Activated T-cell treated with anti-CD3 and anti-CD28 coated beads, Interleukin-2, amount 50 U/mL, for 1 hour (primary cell): ENCODE data around the gene MRPS27.

Source experiments
- DNase-seq: peaks from one replicate; pipeline ENCODE4 v3.0.0-alpha.2; 2020

Gene MRPS27

GRCh38 chr5:72225741-72226140 lies 94.3 kb downstream of the MRPS27 start:
- DNase-seq, result no peak

DNA sequence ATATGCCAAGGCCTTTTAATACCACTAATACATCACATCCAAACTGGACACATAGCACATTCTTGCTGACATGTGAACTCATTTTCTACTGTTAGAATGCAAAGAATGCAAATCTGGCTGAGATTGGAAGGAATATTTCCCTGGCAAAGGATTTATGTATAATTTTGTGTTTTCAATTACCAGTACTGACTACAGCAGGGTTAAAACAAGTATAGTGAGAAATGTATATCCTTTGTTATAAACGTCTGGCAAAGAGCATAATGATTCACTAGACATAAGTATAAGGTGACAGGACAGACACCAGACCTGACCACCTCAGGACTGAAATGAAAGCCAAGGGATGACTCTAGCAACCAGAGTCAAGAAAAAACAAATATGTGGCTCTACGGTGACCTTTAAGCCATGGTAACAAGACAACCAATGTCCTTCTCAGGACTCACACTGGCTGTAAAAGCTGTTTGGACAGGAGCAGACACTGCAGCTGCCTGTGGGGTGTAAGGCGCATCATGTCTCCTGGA lies 95.0 kb downstream of the MRPS27 start:
- no peak for DNase-seq

- no peak for DNase-seq
Measured at GRCh38 chr5:72223371-72223770, 96.7 kb downstream of the MRPS27 start.

DNA sequence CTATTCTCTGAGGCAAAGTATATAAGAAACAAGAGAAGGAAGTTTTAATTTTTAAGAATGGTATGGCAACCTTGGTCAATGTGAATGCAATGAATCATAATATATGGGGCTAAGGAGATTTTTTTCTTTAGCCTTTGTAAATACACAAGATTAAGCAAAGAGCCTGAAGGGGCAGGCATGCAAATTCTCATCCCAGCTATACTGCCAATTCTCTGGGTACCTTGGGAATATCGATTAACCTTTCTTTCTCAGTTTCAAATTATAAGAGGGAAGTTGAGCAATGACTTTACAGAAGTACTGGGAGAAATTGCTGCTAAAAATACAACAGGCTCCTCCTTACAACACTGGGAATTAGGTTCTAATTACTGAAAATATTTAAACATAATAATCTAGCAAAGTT lies 97.5 kb downstream of the MRPS27 start:
- no peak for DNase-seq

- DNase-seq, result no peak
Measured at GRCh38 chr5:72221541-72221940, 98.5 kb downstream of the MRPS27 start.

- no peak for DNase-seq
Measured at GRCh38 chr5:72221099-72221498, 98.9 kb downstream of the MRPS27 start.

DNA sequence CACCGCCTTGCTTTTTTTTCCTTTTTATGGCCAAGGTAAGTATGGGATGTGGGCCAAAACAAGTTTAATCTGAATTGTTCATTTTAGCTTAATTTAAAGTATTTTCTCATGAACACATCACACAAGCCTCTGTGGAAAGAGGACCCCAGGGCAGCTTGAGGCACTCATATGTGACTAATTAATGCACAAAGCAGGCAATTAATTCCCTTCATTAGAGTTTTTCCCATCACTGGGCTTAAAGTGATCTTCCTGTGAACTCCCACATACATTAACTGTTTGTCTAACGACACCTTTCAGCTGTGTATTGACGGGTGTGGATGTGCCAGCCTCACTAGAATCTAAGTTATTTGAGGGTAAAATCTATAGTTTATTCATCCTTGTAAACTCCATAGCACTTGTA lies 103.3 kb downstream of the MRPS27 start:
- no peak for DNase-seq

DNA sequence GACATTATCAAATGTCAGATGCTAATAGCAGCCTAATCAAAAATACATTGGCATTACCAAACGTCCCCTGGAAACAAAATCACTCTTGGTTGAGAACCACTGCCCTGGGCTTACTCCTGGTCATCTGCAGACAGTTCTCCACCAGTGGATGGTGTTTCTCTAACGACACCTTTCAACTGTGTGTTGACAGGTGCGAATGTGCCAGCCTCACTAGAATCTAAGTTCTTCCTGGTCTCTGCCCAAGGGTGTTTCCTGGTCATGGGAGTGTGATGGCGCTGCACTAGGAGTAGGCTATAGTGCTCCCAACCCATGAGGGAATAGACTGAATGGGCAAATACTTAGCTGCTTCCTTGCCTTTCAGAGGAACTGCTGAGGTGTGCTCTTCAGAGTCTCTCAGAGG lies 105.9 kb downstream of the MRPS27 start:
- no peak for DNase-seq

DNA sequence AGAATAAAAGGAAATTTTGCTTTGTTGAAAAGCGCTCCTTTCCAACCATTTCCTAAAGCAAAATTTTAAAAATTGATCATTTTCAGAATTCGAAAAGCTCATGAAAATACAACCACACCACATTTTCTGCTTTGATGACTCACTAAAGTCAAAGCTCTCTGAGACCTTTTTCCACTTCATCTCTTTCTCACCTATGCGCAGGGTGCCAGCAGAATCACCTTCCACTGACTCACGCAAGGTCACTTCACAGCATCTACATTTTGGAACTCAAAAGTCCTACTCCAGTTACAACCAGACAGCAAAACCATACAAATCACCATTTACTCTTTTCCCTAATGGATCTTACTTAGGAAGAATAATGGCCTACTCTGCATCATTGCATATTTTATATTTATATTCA lies 106.6 kb downstream of the MRPS27 start:
- no peak for DNase-seq

GRCh38 chr5:72212171-72212570 lies 107.9 kb downstream of the MRPS27 start:
- no peak for DNase-seq

- no peak for DNase-seq
Measured at GRCh38 chr5:72210888-72211678, 109.0 kb downstream of the MRPS27 start.

DNA sequence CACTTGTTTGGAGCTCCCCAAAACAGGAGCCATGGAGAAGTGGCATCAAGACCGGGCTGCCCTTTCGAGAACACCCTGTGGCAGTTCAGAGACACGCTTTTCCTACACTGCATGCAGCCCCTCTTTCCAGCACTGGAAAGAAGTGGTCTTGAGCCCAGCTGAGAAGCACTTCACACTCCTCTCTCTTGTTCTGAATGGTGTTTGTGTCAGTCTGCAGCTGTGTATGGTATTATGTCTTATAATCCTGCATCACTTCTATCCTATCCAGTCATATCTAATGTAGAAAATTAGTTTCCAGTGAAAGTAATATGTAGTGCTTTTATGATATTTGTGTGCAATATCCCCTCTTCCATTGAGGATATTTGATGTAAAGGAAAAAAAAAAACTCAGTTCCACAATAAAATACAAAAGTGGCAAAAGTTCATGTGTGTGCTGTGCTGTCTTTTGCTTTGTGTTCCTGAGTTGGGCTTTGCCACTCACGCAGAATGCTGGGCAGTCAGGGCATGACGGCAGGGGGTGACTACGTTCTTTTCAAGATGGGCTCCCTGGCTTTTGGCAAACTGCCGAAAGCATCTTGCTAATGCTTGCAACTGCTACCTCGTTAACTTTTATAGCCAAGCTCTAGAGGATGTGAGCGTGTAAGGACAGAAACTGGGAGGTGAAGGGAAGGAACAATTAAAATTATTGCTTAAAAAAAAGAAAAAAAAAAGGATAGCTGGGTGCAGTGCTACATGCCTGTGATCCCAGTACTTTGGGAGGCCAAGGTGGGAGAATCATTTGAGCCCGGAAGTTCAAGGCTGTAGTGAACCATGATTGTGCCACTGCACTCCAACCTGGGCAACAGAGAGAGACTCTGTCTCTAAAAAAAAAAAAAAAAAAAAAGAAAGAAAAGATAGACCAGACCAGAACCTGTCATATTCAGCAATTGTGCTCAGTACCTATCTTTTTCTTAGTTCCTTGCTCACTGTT lies 110.6 kb downstream of the MRPS27 start:
- DNase-seq, result no peak

DNA sequence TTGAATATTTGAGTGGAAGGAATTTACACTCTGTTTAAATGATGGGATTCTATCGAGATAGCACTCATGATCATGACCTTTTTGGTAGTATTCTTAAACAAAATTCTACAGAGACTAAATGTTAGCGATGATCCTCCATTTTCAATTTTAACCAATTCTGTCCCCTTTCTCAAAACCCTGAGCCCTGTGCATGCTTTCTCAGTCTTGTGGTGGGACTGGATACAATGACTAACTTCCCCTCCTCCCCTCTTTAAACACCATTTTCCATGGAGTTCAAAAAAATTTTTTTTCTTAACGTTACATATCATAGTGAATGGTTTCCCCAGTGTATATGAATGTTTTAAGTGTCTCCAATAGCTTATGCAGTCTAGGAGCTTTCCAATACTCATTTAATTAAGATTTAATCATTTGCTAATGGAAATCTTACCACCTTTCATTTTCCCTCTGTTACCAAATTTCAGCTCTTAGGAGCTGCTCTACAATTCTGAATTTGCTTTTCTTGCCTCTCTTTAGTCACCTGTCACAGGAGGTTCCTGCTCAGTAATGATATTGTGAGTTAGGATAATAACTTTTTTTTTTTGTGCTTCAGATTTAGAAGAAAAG lies 111.6 kb downstream of the MRPS27 start:
- DNase-seq, result no peak

- no peak for DNase-seq
Measured at GRCh38 chr5:72206994-72207393, 113.0 kb downstream of the MRPS27 start.

DNA sequence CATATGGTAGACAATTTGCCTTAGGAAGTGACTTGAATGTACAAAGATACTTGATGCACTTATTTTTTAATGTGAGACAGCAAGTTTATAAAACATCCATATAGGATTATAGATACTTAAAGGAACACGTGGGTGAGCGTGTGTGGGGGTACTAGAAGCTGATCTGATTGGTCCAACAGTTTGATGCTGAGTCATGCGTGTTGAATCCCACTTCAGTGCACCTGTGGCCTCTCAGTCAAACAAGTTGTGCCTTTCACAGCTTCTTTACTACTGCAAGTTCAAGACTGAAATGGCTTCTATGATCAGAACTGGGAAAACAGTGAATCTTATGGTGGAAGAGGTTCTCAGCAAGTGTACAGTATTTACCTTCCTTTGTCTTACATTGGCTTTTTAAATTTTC lies 113.9 kb downstream of the MRPS27 start:
- no peak for DNase-seq

- DNase-seq, result no peak
Measured at GRCh38 chr5:72205431-72206009, 114.5 kb downstream of the MRPS27 start.

DNA sequence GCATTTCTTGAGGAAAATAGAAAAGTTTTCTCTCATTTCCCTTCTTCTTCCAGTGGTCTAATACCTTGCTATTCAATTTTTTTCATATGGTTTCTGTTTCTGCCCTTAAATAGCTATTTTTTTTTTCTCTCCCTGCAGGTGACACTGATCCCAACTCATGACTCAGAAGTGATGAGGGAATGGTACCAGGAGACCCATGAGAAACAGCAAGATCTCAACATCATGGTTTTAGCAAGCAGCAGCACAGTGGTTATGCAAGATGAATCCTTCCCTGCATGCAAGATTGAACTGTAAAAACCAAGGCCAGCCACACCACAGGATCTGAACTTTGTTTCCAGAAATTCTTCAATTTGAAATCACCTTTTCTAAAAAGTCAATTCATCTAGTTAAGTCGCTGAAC lies 115.1 kb downstream of the MRPS27 start:
- no peak for DNase-seq

DNA sequence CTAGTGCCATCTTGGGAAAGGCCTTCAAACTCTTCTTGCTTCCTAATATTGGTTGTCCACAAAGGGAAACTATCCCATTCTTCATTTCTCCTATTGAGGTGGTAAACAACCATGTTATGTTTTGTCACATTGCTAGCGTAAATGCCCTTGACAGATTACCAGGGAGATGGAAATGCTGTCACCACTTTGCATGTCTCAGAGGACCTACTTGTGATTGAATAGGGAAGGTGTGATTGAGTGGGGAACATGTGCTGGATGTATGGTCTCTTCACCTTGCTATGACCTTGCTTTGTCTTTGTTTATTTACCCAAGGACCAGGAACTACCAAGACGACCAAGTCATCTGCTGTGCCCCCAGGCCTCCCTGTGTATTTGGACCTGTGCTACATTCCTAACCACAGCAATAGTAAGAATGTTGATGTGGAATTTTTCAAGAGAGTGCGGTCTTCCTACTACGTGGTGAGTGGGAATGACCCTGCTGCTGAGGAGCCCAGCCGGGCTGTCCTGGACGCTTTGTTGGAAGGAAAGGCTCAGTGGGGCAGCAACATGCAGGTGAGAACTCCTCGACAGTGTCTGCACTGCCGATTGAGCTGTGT lies 116.7 kb downstream of the MRPS27 start:
- DNase-seq, result no peak

- no peak for DNase-seq
Measured at GRCh38 chr5:72202331-72202825, 117.7 kb downstream of the MRPS27 start.

- no peak for DNase-seq
Measured at GRCh38 chr5:72199681-72200080, 120.4 kb downstream of the MRPS27 start.

- DNase-seq, result no peak
Measured at GRCh38 chr5:72197393-72197792, 122.6 kb downstream of the MRPS27 start.

- no peak for DNase-seq
Measured at GRCh38 chr5:72195581-72195980, 124.5 kb downstream of the MRPS27 start.
